ENCODE results near the gene RGS9BP. TPM values are rescaled to one million over a fixed set of nuclear protein-coding genes. Genes with fewer than 3 reads are reported as not detected.

Gene RGS9BP
- total RNA-seq, 1 experiment from 2014 or later, result 0.85 TPM

DNA sequence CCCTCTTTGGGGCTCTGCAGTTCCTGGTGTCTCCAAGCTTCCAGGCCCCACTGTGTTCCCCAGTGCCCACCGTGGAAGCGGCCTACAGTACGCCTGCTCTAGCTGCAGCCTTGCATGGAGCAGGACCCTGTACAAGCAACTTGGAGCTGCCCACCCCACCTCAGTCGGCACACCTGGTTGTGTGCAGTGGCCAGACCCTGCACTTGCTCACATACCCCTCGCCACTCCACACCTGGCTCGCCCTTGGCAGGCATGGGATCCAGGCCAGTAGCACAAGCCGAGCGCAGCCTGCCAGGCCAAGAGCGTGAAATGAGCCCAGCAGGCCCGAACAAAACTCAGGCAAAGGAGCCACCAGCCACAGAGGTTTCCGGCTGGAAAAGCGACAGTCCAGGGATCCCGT is 37.0 kb upstream of the RGS9BP start:
- intact Hi-C loops (cut with micrococcal nuclease; ENCODE audit: unreplicated experiment), result no loop called here
- H3K9me3 ChIP-seq (ENCODE audit: insufficient read depth, low read depth), result no peaks in the 10 kb centered on the region

DNA sequence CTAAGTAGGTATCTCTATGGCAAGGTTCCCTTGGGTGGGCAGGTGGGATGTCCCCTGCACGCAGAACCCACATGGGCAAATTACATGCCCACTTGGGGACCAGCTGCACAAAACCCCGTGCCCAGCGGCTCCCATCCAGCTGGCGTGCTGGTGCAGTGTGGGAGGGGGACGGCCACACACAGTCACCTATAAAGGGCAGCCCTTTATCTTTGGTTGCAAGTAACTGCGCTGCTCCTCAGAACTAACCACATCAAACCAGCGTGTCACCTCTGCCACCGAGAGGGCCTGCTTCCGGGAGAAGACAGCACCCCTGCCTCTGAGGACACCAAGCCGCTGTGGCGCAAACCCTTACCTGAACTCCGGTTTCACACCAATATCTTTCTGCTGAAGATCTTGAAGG is 32.9 kb upstream of the RGS9BP start:
- Histone ChIP-seq H3K27me3 (ENCODE audit: insufficient read depth, low read depth) (no peaks in the 10 kb centered on the region), H3K4me1 (replicated peaks; ENCODE audit: insufficient read depth) (no peaks in the 10 kb centered on the region), H3K4me2 (no peak overlapping the region), H3K79me2 (ENCODE audit: low read depth) (no peaks in the 10 kb centered on the region), H4K20me1 (ENCODE audit: insufficient read depth) (no peaks in the 10 kb centered on the region), H3K9me3 (ENCODE audit: insufficient read depth, low read depth) (no peaks in the 10 kb centered on the region), H3K27ac (no peak overlapping the region), H3F3A (ENCODE audit: insufficient read depth, low read depth) (no peaks in the 10 kb centered on the region), H2AFZ (no peak overlapping the region), H3K36me3 (ENCODE audit: low read depth) (peaks cover 6% of the 10 kb centered on the region; the same call in 1 of the 2 replicates), H3K4me3 (no peak overlapping the region), H3K9me2 (ENCODE audit: insufficient read depth) (no peaks in the 10 kb centered on the region)
- no TSS peak for BruUV-seq (replicated peaks)
- POLR2A ChIA-PET (ENCODE audit: unreplicated experiment), result no interaction called here
- no peak for DNase-seq
- TF ChIP-seq EZH2 (IDR thresholded peaks at IDR 0.05; ENCODE audit: low read depth), result no peak
- TF ChIP-seq, protein P1, sequence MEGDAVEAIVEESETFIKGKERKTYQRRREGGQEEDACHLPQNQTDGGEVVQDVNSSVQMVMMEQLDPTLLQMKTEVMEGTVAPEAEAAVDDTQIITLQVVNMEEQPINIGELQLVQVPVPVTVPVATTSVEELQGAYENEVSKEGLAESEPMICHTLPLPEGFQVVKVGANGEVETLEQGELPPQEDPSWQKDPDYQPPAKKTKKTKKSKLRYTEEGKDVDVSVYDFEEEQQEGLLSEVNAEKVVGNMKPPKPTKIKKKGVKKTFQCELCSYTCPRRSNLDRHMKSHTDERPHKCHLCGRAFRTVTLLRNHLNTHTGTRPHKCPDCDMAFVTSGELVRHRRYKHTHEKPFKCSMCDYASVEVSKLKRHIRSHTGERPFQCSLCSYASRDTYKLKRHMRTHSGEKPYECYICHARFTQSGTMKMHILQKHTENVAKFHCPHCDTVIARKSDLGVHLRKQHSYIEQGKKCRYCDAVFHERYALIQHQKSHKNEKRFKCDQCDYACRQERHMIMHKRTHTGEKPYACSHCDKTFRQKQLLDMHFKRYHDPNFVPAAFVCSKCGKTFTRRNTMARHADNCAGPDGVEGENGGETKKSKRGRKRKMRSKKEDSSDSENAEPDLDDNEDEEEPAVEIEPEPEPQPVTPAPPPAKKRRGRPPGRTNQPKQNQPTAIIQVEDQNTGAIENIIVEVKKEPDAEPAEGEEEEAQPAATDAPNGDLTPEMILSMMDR (conservative IDR thresholded peaks at IDR 0.05), result no peak
- CTCF ChIA-PET, result no interaction called here
- intact Hi-C loops (cut with micrococcal nuclease; ENCODE audit: unreplicated experiment), result no loop called here

More for the DNA sequence above, 37.0 kb upstream of the RGS9BP start:
- no peak for DNase-seq
- no peaks in the 10 kb centered on the region for H3K9me2 ChIP-seq (ENCODE audit: insufficient read depth)
- H4K20me1 ChIP-seq (ENCODE audit: insufficient read depth), result no peaks in the 10 kb centered on the region
- no TSS peak for BruUV-seq (replicated peaks)
- H3K27me3 ChIP-seq (ENCODE audit: insufficient read depth, low read depth), result no peaks in the 10 kb centered on the region
- ChIA-PET POLR2A (ENCODE audit: unreplicated experiment) (no interaction called here), CTCF (no interaction called here)
- no peaks in the 10 kb centered on the region for H3K79me2 ChIP-seq (ENCODE audit: low read depth)
- H3K4me2 ChIP-seq, result no peak overlapping the region
- no peaks in the 10 kb centered on the region for H3K36me3 ChIP-seq (ENCODE audit: low read depth)
- H3K4me3 ChIP-seq, result no peak overlapping the region
- H2AFZ ChIP-seq, result no peak overlapping the region
- H3K27ac ChIP-seq, result no peak overlapping the region
- H3K4me1 ChIP-seq (replicated peaks; ENCODE audit: insufficient read depth), result no peaks in the 10 kb centered on the region
- no peaks in the 10 kb centered on the region for H3F3A ChIP-seq (ENCODE audit: insufficient read depth, low read depth)
- TF ChIP-seq, protein P1 (conservative IDR thresholded peaks at IDR 0.05), result no peak
- TF ChIP-seq EZH2 (IDR thresholded peaks at IDR 0.05; ENCODE audit: low read depth), result no peak

DNA sequence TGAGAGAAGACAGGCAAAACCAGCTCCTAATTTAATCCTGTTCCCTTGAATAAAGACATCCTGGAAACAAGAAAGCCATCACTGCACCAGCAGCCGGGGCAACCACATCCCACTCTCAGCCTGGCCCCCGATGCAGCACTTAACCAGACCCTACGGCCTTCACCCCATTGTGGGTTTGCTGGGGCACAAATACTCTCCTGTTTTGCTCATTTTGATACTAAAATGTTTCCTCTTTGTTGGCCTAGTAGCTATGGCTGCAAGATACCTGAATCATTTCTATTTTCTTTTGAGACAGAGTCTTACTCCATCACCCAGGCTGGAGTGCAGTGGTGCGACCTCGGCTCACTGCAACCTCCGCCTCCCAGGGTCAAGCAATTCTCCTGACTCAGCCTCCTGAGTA is 29.1 kb upstream of the RGS9BP start:
- BruUV-seq (replicated peaks), result no TSS peak
- ChIA-PET CTCF (no interaction called here), POLR2A (ENCODE audit: unreplicated experiment) (no interaction called here)
- no peak overlapping the region for H3K4me2 ChIP-seq
- H3K27ac ChIP-seq, result no peak overlapping the region
- no peak overlapping the region for H3K4me3 ChIP-seq
- TF ChIP-seq EZH2 (IDR thresholded peaks at IDR 0.05; ENCODE audit: low read depth), result no peak
- TF ChIP-seq, protein P1 (conservative IDR thresholded peaks at IDR 0.05), result no peak
- H3K27me3 ChIP-seq (ENCODE audit: insufficient read depth, low read depth), result no peaks in the 10 kb centered on the region
- no peaks in the 10 kb centered on the region for H3F3A ChIP-seq (ENCODE audit: insufficient read depth, low read depth)
- no peak overlapping the region for H2AFZ ChIP-seq
- H4K20me1 ChIP-seq (ENCODE audit: insufficient read depth), result no peaks in the 10 kb centered on the region
- DNase-seq, result no peak
- intact Hi-C loops (cut with micrococcal nuclease; ENCODE audit: unreplicated experiment), result no loop called here
- H3K4me1 ChIP-seq (replicated peaks; ENCODE audit: insufficient read depth), result no peaks in the 10 kb centered on the region
- no peaks in the 10 kb centered on the region for H3K79me2 ChIP-seq (ENCODE audit: low read depth)
- no peaks in the 10 kb centered on the region for H3K9me3 ChIP-seq (ENCODE audit: insufficient read depth, low read depth)
- H3K36me3 ChIP-seq (ENCODE audit: low read depth), result peaks cover 6% of the 10 kb centered on the region; the same call in 1 of the 2 replicates
- no peaks in the 10 kb centered on the region for H3K9me2 ChIP-seq (ENCODE audit: insufficient read depth)
